GM23338 (cell line): ENCODE measurements around the gene WAPL. TPM values are rescaled to one million over a fixed set of nuclear protein-coding genes. Genes with fewer than 3 reads are reported as not detected.

Experiments
- ATAC-seq: fragments of 200-7000 bp; cut with Tn5 transposase; 3 replicates; pipeline ENCODE4 v1.9.1; 2020
- DNase-seq: peaks from one replicate; pipeline ENCODE4 v3.0.0-alpha.2; 2015; ENCODE audit warnings: low spot score
- H2AFZ ChIP-seq: fragments of 200-600 bp; sonication (generic); 2 replicates; pipeline ENCODE4 v1.8.0; 2016; ENCODE audit warnings: antibody characterized with exemption, mild to moderate bottlenecking, moderate library complexity
- H3F3A ChIP-seq: fragments of 200-600 bp; sonication (generic); replicated peaks from 2 replicates; pipeline ENCODE4 v1.8.0; 2017; ENCODE audit warnings: antibody characterized with exemption, mixed run types, low read depth
- H3K27ac ChIP-seq: fragments of 200-600 bp; sonication (generic); 2 replicates; pipeline ENCODE4 v1.6.1; 2016; ENCODE audit warnings: low read depth
- H3K27me3 ChIP-seq: fragments of 200-600 bp; sonication (generic); 2 replicates; pipeline ENCODE4 v1.8.0; 2016; ENCODE audit warnings: mild to moderate bottlenecking, mixed run types, moderate library complexity; ENCODE audit not compliant: insufficient read depth
- H3K36me3 ChIP-seq: fragments of 200-600 bp; sonication (generic); 2 replicates; pipeline ENCODE4 v1.8.0; 2016; ENCODE audit warnings: mild to moderate bottlenecking; ENCODE audit not compliant: insufficient read depth
- H3K4me1 ChIP-seq: fragments of 200-600 bp; sonication (generic); 2 replicates; pipeline ENCODE4 v1.8.0; 2016; ENCODE audit warnings: mild to moderate bottlenecking, moderate library complexity; ENCODE audit not compliant: insufficient read depth
- H3K4me2 ChIP-seq: fragments of 200-600 bp; sonication (generic); 2 replicates; pipeline ENCODE4 v1.7.1; 2017; ENCODE audit warnings: mixed run types
- H3K4me3 ChIP-seq: fragments of 200-600 bp; sonication (generic); 2 replicates; pipeline ENCODE4 v1.6.1; 2016; ENCODE audit warnings: mixed run types
- H3K79me2 ChIP-seq: fragments of 200-600 bp; sonication (generic); replicated peaks from 2 replicates; pipeline ENCODE4 v1.8.0; 2017; ENCODE audit warnings: mild to moderate bottlenecking; ENCODE audit not compliant: insufficient read depth
- H3K9me2 ChIP-seq: fragments of 200-600 bp; sonication (generic); 2 replicates; pipeline ENCODE4 v1.8.0; 2017; ENCODE audit not compliant: insufficient read depth
- H4K20me1 ChIP-seq: fragments of 200-600 bp; sonication (generic); replicated peaks from 2 replicates; pipeline ENCODE4 v1.8.0; 2017; ENCODE audit warnings: mild to moderate bottlenecking; ENCODE audit not compliant: insufficient read depth
- H3K27ac Mint-ChIP-seq: 2 replicates; pipeline ENCODE4 v1.8.0; 2020; ENCODE audit warnings: inconsistent platforms, mild to moderate bottlenecking, moderate library complexity, mixed read lengths
- H3K27me3 Mint-ChIP-seq: 3 replicates; pipeline ENCODE4 v1.8.0; 2022; ENCODE audit warnings: low read depth, mild to moderate bottlenecking, moderate library complexity, mixed read lengths, inconsistent platforms; ENCODE audit not compliant: insufficient read depth, poor library complexity
- H3K36me3 Mint-ChIP-seq: 3 replicates; pipeline ENCODE4 v1.8.0; 2021; ENCODE audit warnings: low read depth, mild to moderate bottlenecking, inconsistent platforms, moderate library complexity, mixed read lengths
- H3K4me1 Mint-ChIP-seq: 3 replicates; pipeline ENCODE4 v1.8.0; 2020; ENCODE audit warnings: mild to moderate bottlenecking, inconsistent platforms, mixed read lengths
- H3K4me3 Mint-ChIP-seq: 3 replicates; pipeline ENCODE4 v1.8.0; 2021; ENCODE audit warnings: moderate library complexity, mild to moderate bottlenecking, inconsistent platforms, mixed read lengths
- H3K9me3 Mint-ChIP-seq: 3 replicates; pipeline ENCODE4 v1.8.0; 2020; ENCODE audit warnings: moderate library complexity, mild to moderate bottlenecking, inconsistent platforms, mixed read lengths
- CREB1 ChIP-seq: fragments of 250-450 bp; sonication (Bioruptor Pico); IDR thresholded peaks from 2 replicates; pipeline ENCODE4 v1.5.0; 2020; ENCODE audit warnings: low read depth, mild to moderate bottlenecking, moderate library complexity
- CTCF ChIP-seq, 2 experiments: fragments of 200-600 bp in 1 of 2; sonication (generic) in 1 of 2; conservative IDR thresholded peaks; 2 replicates each; pipeline versions ENCODE4 v1.5.1 to v1.6.1; 2016 to 2017; ENCODE audit warnings: antibody characterized with exemption in 2 of 2, low read depth in 2 of 2, mild to moderate bottlenecking in 2 of 2, moderate library complexity in 1 of 2
- ETS1 ChIP-seq: IDR thresholded peaks from 2 replicates; pipeline ENCODE4 v1.6.1; 2016; ENCODE audit warnings: antibody characterized with exemption
- EZH2 ChIP-seq: fragments of 200-600 bp; sonication (generic); IDR thresholded peaks from one replicate; pipeline ENCODE4 v1.8.0; 2017; ENCODE audit warnings: antibody characterized with exemption, mild to moderate bottlenecking, low read depth; ENCODE audit not compliant: unreplicated experiment
- EZH2phosphoT487 ChIP-seq: fragments of 200-600 bp; sonication (generic); IDR thresholded peaks from one replicate; pipeline ENCODE4 v1.8.1; 2018; ENCODE audit warnings: antibody characterized with exemption; ENCODE audit not compliant: unreplicated experiment
- JUNB ChIP-seq: IDR thresholded peaks from one replicate; pipeline ENCODE4 v1.6.1; 2016; ENCODE audit warnings: antibody characterized with exemption; ENCODE audit not compliant: unreplicated experiment
- NANOG ChIP-seq: IDR thresholded peaks from 2 replicates; pipeline ENCODE4 v1.6.1; 2016; ENCODE audit warnings: antibody characterized with exemption, borderline replicate concordance
- POLR2AphosphoS5 ChIP-seq: IDR thresholded peaks from 2 replicates; pipeline ENCODE4 v1.6.1; 2016; ENCODE audit warnings: antibody characterized with exemption, low read depth
- REST ChIP-seq: IDR thresholded peaks from one replicate; pipeline ENCODE4 v1.6.1; 2018; ENCODE audit warnings: antibody characterized with exemption; ENCODE audit not compliant: unreplicated experiment
- STAT1 ChIP-seq: IDR thresholded peaks from one replicate; pipeline ENCODE4 v1.6.1; 2016; ENCODE audit warnings: antibody characterized with exemption; ENCODE audit not compliant: unreplicated experiment
- ZNF114 ChIP-seq: fragments of 250-450 bp; sonication (Bioruptor Pico); IDR thresholded peaks from 2 replicates; pipeline ENCODE4 v1.5.0; 2020; ENCODE audit warnings: mild to moderate bottlenecking, moderate library complexity
- ZNF331 ChIP-seq: fragments of 250-450 bp; sonication (Bioruptor Pico); IDR thresholded peaks from 2 replicates; pipeline ENCODE4 v1.5.0; 2020; ENCODE audit warnings: low read depth, mild to moderate bottlenecking, moderate library complexity
- ZNF462 ChIP-seq: fragments of 250-450 bp; sonication (Bioruptor Pico); IDR thresholded peaks from 2 replicates; pipeline ENCODE4 v1.5.0; 2020; ENCODE audit warnings: mild to moderate bottlenecking, moderate library complexity
- polyA plus RNA-seq: library from polyadenylated mRNA; unstranded; fragments of >200 nt; fragmentation: Nextera tagmentation; extraction: Ambion mirVana; gene quantifications from 2 replicates; pipeline ENCODE4 v1.2.1, GENCODE V29; 2016
- total RNA-seq: library from RNA; depleted of rRNA; stranded (reverse); fragments of >200 nt; shearing (Covaris generic); gene quantifications from 2 replicates; pipeline ENCODE4 v1.2.3, GENCODE V29; 2014

WAPL gene
- total and polyA plus RNA-seq, 2 experiments from 2014 or later: 25.2 to 60.8 TPM

- Mint-ChIP-seq H3K9me3 (no peaks in the 10 kb centered on the region), H3K27ac (no peak overlapping the region), H3K36me3 (peaks cover 73% of the 10 kb centered on the region), H3K4me3 (no peak overlapping the region), H3K27me3 (no peaks in the 10 kb centered on the region), H3K4me1 (no peaks in the 10 kb centered on the region)
- TF ChIP-seq CTCF (conservative IDR thresholded peaks at IDR 0.05; ENCODE audit: low read depth in 2 of 2) (no peak), ZNF114 (CRISPR knock-in tag) (no peak), ZNF462 (no peak), CREB1 (CRISPR knock-in tag) (no peak), NANOG (no peak), ZNF331 (CRISPR knock-in tag) (no peak), STAT1 (no peak), JUNB (no peak), POLR2AphosphoS5 (no peak), EZH2phosphoT487 (no peak), ETS1 (no peak), EZH2 (no peak), REST (no peak)
- H3K9me2 ChIP-seq: no peaks in the 10 kb centered on the region
- no peak overlapping the region for H3K4me3 ChIP-seq
- no peak overlapping the region for H3K27ac ChIP-seq
- H3K4me2 ChIP-seq: no peak overlapping the region
- ATAC-seq: no peak
- peaks cover 2% of the 10 kb centered on the region; the same call in 1 of the 2 replicates for H3K79me2 ChIP-seq
- peaks cover 17% of the 10 kb centered on the region for H3K36me3 ChIP-seq
- H4K20me1 ChIP-seq: peaks cover 5% of the 10 kb centered on the region; the same call in 1 of the 2 replicates
- H3K27me3 ChIP-seq: no peaks in the 10 kb centered on the region
- no peak for DNase-seq
- H3F3A ChIP-seq: no peaks in the 10 kb centered on the region
- no peaks in the 10 kb centered on the region for H3K4me1 ChIP-seq
- H2AFZ ChIP-seq: no peak overlapping the region
Measured at GRCh38 chr10:86443069-86443468, 78.5 kb downstream of the WAPL start.
